Adrenal gland (tissue), 5 donors: ENCODE measurements around the gene NRDC.

Experiments used
- POLR2A ChIP-seq, 2 donors: fragments of 450-650 bp; IDR thresholded peaks; one replicate each; pipeline ENCODE4 v1.6.1; 2017; ENCODE audit warnings: antibody characterized with exemption in 2 of 2, mild to moderate bottlenecking in 2 of 2, moderate library complexity in 1 of 2
- TF ChIP-seq, protein P1 (sequence below), 6 experiments: fragments of 450-650 bp in 4 of 6; fragments of 200-600 bp in 2 of 6; sonication (generic) in 1 of 6; IDR thresholded peaks; 1 replicate in 5 of 6; 2 replicates in 1 of 6; pipeline versions ENCODE4 v1.5.1 to v1.8.0; 2016 to 2021; ENCODE audit warnings: antibody characterized with exemption in 6 of 6, mild to moderate bottlenecking in 2 of 6, moderate library complexity in 1 of 6
- donor health status: DM: no; HTN: no; CAD: no.

DNA sequence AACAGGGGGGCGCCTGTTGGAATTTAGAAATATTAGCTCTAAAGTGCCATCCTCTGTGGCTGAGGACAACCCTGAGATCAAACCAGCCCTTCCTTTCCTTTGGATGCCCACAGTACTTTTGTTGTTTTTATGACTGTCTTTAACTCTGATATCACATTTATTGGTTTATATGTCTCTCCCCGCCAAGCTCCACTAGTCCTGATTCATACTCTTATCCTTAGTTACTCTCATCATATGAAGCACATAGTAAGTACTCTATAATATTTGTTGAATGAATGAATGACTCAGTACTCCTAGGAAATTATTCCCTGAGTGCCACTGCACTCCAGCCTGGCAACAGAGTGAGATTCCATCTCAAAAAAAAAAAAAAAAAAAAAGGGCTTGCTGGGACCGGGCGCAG is 22.6 kb upstream of the NRDC start:
- TF ChIP-seq, protein P1, sequence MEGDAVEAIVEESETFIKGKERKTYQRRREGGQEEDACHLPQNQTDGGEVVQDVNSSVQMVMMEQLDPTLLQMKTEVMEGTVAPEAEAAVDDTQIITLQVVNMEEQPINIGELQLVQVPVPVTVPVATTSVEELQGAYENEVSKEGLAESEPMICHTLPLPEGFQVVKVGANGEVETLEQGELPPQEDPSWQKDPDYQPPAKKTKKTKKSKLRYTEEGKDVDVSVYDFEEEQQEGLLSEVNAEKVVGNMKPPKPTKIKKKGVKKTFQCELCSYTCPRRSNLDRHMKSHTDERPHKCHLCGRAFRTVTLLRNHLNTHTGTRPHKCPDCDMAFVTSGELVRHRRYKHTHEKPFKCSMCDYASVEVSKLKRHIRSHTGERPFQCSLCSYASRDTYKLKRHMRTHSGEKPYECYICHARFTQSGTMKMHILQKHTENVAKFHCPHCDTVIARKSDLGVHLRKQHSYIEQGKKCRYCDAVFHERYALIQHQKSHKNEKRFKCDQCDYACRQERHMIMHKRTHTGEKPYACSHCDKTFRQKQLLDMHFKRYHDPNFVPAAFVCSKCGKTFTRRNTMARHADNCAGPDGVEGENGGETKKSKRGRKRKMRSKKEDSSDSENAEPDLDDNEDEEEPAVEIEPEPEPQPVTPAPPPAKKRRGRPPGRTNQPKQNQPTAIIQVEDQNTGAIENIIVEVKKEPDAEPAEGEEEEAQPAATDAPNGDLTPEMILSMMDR (IDR thresholded peaks at IDR 0.05) = no peak
- no peak for TF ChIP-seq POLR2A (IDR thresholded peaks at IDR 0.05)
